HG03064 (cell line): Measurements from ENCODE around the gene KISS1R.

ENCODE experiments used
- ATAC-seq: cut with Tn5 transposase; IDR thresholded peaks from one replicate; pipeline ENCODE4 v1.9.1; 2021; ENCODE audit warnings: low read depth; ENCODE audit not compliant: unreplicated experiment

KISS1R gene

GRCh38 chr19:966485-967088 is 49.5 kb downstream of the KISS1R start:
- ATAC-seq = no peak
